GM19397 (cell line): Measurements from ENCODE around the gene ICA1L.
A peak's percentile ranks its signal among the peaks of the same experiment; 100 is the strongest.
"Not testable (repeated sequence)": the region's sequence is repeated elsewhere in the genome, so short reads cannot be mapped to it uniquely, and the experiment has no call there.

Experiments
- ATAC-seq: cut with Tn5 transposase; IDR thresholded peaks from one replicate; pipeline ENCODE4 v1.9.1; 2021; ENCODE audit warnings: mild to moderate bottlenecking, moderate library complexity; ENCODE audit not compliant: unreplicated experiment

Gene ICA1L

DNA sequence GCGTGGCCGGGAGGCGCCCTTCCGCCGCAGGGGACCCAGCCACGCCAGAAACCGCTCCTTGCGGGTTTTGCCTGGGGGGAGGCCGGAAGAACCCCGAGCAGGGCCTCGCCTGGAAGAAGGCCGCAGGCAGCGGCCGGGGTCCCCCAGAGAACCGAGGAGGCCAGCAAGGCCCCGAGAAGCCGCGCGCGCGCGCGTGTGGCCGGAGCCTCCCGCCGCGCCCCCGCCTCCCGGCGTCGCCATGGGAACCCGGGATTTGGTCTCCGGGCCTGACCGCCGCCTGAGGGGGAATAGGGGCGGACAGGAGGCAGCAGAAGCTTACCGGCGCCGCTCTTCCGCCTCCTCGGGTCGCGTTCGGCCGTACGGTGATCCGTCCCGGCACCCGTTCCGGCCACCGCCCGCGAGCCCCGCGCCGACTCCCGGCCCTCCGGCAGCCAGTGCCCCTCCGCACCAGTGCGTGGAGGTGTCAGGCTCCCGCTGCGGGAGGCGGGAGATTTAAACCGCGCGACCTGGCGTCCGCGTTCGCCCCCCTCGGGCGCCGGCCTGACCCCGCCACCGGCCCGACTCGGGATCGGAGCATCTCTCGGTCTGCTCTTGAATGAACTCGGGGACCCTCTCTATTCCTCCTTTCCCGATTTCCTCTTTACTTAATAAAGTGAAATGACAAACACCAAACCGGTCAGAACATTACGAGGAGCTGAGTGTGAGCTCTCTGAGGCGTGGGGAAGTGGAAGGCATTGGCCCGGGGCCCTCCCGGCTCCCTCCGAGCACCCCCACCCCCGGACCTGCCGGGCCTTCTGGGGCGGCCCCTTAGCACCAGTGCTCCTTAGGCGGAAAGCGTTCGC, at the start of gene ICA1L:
ICA1L (minus strand) TSS at position 467 of the 842 bp plus-strand sequence. CDS start 42,757 bp downstream, outside the sequence.
- peak; percentile 54 for ATAC-seq

DNA sequence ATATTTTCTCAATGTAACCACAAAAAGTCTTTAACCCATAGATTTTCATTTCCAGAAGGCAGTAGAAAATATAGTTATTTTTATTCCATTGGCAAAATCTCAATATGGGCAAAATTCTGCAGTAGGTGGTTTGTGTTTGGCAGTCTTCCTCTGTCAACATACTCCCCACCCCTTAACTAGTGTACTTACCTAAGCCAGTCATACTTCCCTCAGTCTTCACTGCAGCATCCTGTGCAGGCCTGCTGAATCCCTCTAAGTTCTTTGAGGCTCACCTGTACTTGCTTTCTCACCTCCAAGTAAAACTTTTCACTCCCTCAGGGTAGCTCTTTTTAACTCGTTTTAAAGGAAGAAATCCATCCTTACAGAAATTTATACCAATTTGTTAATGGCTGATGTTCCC, 47.3 kb upstream of the ICA1L start:
- ATAC-seq = no peak

DNA sequence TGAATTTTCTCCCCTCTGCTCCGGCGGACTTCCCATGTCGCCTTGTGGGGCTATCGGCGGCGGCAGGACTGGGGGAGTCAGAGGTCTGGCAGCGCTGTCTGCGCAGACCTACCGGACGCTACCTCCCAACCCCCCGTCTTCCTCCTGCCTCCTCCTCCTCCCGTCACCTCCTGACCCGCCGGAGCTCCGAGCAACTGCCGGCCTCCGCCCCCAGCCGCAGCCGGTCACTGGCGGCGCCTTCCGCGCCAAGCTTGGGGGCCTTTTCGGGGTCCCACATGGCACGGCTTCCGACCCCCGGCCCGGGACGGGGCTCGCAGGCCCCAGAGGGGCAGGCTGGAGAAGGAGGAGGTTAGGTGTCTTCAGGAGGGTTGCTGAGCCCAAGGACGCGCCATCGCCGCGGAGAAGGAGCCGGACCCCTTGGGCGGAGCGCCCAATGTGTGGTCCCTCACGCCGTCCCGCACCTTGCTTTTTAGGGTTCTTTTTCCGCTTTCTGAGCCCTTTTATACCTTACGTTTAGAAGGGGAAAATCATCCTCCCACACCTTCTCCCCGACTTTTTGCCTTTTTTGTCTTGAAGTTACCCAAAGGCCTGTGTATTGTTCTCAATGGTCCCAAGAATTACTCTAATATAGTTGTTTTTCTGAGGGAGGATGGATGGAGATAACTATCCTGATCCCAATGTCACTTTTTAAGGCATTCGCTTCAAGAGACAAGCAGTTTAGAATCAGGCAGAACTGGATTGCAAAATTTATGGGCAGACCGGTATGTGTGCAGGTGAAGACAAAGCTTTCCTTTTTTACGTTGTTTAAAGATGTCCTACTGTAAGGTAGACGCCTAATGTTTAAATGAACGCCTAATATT, 41.0 kb upstream of the ICA1L start:
- ATAC-seq = peak; percentile 63

DNA sequence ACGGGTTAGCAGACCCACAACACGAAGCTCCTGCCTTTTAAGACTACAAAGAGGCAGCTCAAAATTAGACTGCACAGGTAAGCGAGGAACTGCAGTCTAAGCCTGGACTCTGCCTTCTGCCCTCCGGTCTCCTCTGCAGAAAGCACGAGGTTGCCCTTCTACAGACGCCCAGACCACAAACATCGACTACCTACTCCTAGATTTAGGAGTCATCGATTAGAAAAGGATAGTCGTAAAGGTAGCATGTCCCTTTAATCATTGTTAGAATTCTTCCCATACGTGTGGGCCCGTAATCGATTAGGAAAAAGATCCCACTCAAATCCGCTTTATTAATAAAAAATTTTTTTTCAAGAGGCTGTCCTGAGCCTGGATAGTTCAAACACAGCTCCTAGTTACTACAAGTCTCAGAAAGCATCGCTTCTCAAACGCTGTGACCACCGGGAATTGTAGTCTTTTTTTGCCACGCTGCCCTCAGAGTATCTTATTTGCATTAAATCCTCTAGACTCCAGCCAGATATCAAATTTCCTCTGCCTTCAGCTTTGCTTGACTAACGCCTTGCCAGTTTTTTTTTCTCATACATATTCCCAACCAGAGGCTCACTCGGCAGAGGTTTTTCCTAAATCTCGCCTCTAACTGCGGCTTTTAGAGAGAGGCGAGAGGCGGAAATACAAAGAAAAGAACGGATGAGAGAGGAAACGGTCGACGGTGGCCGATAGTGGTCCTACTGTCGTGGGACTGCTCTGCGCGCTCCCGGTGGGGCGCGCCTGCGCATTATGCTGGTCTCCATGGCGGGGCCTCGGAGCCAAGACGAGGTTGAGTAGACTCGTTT, 40.2 kb upstream of the ICA1L start, which contains the start of the genes CARF and WDR12:
CARF (plus strand) TSS at position 764 of the 830 bp plus-strand sequence. CDS start 29,628 bp downstream, outside the sequence.
WDR12 (minus strand) TSS at position 162 of the 830 bp plus-strand sequence. CDS start 197 bp downstream, outside the sequence.
- ATAC-seq = peak; percentile 82

DNA sequence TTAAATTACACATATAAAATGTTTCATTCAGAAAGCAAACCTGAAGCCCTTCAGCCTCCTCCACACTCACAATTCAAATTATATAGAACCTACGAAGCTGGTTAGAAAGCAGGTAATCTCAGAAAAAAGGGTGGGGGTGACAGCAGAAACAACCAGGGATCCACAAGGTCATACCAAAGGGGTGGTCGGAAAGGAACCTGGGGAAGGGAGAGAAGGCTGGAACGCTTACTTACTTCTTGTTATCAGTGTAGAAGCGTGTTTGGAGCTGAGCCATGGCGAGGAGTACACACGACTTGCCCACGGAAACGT, 39.6 kb upstream of the ICA1L start:
- ATAC-seq = no peak

DNA sequence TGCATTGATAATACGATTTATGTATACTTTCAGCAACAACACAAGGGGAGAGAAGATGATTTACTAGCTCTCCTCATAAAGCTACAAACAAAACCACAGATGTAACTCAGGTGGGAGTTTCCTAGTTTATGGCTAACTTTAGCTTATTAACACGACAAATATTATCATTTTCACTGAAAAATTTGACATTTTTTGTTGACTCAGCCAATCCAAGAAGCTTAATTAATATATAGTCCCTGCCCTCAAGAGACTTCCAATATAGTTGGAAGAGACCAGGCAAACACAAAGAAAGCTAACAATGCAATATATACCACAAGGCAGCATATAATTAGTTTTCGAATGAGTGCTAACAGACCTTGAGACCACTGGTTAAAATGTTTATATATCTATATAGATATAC, 39.1 kb upstream of the ICA1L start:
- ATAC-seq = no peak

DNA sequence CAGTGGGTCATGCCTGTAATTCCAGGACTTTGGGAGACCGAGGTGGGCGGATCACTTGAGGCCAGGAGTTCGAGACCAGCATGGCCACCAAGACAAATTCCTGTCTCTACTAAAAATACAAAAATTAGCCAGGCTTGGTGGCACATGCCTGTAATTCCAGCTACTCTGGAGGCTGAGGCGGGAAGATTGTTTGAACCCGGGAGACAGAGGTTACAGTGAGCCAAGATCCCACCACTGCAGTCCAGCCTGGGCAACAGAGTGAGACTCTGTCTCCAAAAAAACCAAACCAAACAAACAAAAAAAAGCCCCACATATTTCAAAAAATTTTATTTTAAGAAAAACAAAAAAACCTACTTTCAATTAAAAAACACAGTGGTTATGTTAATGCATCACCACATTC, 38.7 kb upstream of the ICA1L start:
- not testable (repeated sequence) for ATAC-seq

DNA sequence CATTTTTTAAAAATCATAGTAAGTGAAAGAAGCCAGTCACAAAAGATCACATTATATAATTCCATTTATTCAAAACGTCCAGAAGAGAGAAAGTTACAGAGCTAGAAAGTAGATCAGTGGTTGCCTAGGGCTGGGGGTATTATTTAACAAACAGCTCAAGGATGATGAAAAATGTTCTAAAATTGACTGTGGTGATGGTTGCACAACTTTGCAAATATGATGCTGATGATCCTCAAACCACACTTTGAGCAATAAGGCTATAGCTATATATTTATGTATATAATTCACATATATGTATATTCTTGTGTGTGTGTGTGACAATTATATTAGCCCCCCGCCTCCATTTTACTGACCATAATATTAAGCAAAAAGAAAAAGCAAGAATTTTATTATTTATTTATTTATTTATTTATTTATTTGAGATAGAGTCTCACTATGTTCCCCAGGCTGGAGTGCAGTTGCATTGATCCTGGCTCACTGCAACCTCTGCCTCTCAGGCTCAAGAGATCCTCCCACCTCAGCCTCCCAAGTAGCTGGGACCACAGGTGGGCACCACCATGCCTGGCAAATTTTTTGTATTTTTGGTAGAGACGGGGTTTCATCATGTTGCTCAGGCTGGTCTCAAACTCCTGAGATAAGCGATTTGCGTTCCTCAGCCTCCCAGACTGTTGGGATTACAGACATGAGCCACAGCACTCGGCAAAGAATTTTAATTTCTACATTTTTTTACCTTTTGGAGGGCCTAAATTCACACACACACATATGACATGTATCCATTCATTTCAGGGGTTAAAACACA, 38.0 kb upstream of the ICA1L start:
- no peak for ATAC-seq

DNA sequence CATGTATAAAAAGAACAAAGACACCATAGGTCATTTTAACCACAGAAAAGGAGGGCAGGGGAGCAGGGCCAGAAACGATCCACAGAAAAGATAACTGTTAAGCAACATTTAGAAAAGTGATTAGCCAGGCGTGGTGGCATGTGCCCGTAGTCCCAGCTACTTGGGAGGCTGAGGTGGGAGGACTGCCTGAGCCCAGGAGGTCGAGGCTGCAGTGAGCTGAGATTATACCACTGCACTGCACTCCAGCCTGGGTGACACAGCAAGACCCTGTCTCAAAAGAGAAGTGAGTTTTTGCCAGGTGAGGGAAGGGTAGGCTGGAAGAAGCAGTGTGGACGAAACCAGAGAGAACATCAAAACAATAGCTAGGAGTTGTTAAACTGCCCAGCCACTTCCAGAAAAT, 36.6 kb upstream of the ICA1L start:
- ATAC-seq = no peak

DNA sequence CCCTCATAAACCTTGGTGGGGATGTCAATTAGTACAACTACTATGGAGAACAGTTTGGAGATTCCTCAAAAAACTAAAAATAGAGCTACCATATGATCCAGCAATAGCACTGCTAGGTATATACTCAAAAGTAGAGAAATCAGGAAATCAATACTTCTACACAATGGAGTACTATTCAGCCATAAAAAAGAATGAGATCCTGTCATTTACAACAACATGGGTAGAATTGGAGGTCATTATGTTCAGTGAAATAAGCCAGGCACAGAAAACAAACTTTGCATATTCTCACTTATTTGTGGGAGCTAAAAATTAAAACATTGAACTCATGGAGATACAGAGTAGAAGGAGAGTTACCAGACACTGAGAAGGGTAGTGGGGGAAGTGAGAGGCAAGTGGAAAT, 33.9 kb upstream of the ICA1L start:
- ATAC-seq = not testable (repeated sequence)

DNA sequence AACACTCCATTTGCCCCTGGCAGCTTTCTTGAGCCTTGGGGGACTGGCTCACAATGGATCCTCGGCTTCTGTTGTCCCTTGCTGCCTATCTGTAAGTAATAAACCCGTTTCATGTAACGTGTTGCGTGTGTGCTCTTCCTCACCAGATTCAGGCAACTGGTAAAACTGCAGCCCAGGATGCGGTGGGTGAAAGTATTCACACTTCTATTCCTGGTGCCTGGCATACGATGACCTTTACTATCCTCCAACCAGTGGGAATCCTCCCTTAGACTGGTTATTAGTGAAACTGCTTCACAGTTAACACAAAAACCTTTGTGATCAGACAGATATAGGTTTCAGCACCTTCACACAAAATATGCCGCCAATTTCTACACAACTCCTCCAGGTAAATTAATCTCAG, 13.6 kb upstream of the ICA1L start:
- no peak for ATAC-seq

DNA sequence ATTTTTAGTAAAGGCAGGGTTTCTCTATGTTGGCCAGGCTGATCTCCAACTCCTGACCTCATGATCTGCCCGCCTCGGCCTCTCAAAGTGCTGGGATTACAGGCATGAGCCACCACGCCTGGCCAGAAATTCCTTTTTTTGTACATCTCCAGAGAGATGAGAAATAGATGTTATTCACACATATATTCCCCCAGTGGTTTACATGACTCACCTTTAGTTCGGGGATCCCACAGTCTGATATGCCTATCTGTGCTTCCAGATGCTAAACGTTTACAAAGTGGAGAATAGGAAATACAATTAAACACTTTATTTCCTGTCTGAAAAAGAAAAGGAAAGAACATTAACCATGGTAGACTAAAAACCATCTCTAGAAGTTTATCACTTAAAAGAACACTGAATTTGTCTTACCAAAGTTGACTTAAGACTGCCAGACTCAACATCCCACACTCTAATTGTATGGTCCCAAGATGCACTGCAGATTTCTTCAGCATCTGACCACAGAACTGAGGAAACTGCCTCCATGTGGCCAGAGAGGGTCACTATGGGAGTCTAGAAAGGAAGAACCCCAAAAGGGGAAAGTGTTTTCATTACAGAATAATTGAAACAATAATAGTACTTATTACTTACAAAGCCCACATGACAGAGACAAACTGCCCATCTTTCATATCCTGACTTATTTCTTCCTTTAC, 12.6 kb upstream of the ICA1L start:
- no peak for ATAC-seq

DNA sequence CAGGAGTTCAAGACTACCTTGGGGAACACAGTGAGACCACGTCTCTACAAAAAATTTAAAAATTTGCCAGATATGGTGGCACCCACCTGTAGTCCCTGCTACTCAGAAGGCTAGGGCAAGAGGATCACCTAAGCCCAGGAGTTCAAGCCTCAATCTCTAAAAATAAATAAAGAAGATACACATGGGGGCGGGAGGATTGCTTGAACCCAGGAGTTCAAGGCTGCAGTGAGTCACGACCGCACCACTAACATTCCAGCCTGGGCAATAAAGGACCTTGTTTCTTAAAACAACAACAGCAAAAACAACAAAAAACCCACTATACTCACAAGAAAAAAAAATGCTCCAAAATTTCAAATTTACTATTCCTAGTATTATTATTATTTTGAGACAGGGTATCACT, 10.0 kb upstream of the ICA1L start:
- ATAC-seq = no peak

DNA sequence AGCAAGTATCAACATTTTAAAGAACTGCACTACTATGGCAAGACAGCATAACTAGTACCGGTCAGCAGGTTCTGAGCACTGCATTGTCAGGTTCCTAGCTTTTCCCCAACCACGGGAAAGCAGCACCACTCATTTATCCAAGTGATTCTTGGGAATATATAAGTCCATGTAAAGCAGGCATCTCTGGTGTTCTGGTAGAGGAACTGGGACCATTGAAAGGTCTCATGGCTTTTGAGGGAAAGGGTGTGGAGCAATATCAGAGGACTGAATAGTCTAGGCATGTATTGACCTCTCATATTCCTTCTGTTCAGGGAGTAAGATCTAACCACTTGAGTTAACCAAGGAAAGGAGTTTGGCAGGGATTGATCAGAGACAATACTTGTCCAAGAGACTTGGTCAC, 6.1 kb upstream of the ICA1L start:
- no peak for ATAC-seq

DNA sequence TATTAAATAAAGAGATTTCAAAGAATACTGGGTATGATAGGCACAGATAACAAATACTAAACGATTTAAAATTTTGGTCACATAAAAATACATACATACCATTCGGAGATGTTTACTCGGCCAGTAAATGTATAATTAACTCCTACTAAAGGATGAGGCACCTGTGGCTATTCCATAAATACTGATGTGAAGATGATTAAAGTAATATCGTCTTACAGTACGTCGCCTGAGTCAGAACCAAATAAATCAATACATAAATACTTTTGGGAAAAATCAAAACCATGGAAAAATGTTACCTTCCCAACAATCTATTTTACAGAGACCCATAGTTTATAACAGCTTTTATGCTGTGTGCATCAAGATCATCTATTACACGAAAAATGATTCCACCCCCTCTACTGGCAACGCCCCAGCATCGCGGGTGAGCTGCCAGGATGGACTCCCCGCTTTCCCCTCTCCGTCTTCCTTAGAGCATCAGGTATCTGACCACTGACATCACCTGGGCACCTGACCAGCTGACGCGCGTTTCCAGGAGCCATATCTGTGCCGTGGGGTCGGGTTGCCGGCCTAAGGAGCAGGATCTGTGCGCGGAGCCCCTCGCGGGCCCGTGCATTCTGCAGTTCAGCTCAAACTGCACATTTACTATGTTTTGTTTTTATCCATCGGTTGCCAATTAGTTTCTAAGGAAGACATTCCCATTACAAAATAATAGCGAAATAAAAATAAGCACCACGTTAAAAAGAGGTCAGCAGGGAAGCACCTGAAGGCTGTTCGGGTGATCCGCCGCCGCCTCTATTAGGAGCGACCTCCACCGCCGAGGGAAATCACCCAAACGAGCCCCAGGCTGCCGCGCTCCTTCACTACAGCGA, 901 bp downstream of the ICA1L start:
- peak; percentile 78 for ATAC-seq

DNA sequence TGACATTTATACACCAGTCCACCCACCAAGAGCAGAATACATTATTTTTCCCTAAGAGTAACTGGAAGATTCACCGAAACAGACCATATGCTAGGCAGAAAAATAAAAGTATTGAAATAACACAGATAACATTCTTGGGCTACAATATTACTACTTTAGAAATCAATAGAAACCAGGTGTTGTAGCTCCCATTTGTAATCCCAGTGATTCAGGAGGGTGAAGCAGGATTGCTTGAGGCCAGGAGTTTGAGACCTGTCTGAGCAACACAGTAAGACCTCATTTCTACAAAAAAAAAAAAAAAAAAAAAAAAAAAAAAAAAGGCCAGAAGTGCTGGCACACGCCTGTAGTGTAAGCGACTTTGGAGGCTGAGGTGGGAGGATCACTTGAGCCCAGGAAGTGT, 9.6 kb downstream of the ICA1L start:
- ATAC-seq = no peak

DNA sequence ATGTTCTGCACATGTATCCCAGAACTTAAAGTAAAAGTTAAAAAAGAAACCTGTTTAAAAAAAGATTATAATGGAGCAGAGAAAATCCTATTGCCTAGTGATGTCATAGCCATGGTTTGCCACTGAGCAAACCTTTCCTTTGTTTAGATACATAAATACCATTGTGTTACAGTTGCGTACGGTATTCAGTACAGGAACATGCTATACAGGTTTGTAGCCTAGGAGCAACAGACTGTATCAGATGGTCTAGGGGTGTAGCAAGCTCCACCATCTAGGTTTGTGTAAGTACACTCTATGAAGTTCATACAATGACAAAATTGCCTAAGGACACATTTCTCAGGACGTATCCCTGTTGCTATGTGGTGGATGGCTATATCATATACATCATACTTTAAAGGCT, 13.0 kb downstream of the ICA1L start:
- no peak for ATAC-seq

DNA sequence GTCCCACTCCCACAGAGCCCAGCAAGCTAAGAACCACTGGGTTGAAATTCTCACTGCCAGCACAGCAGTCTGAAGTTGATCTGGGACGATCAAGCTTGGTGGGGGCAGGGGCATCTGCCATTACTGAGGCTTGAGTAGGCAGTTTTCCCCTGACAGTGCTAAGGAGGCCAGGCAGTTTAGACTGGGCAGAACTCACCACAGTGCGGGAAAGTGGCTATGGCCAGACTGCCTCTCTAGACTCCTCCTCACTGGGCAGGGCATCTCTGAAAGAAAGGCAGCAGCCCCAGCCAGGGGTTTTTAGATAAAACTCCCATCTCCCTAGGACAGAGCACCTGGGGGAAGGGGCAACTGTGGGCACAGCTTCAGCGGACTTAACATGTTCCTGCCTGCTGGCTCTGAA, 22.2 kb downstream of the ICA1L start:
- ATAC-seq = not testable (repeated sequence)

DNA sequence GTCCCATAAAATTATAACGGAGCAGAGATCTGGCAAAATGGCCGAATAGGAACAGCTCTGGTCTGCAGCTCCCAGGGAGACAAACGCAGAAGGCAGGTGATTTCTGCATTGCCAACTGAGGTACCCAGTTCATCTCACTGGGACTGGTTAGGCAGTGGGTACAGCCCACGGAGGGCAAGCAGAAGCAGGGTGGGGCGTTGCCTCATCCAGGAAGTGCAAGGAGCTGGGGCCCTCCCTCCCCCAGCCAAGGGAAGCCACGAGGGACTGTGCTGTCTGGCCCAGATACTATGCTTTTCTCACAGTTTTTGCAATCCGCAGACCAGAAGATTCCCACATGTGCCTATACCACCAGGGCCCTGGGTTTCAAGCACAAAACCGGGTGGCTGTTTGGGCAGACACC, 22.8 kb downstream of the ICA1L start:
- ATAC-seq = no peak
